Sigmoid colon (tissue), 7 donors: ENCODE results near the gene CD4. TPM values are rescaled to one million over a fixed set of nuclear protein-coding genes. Genes with fewer than 3 reads are reported as not detected.
A peak's percentile ranks its signal among the peaks of the same experiment; 100 is the strongest.

Source experiments
- DNase-seq: peaks from one replicate; pipeline ENCODE4 v3.0.0-alpha.2; 2019
- H3K27ac ChIP-seq, 4 donors: fragments of 200-600 bp; sonication (generic); one replicate each; pipeline ENCODE4 v1.5.1; 2016 to 2019; ENCODE audit warnings: mild to moderate bottlenecking in 1 of 4
- H3K27me3 ChIP-seq, 3 donors: fragments of 200-600 bp; sonication (generic); one replicate each; pipeline ENCODE4 v1.5.1; 2019; ENCODE audit warnings: mild to moderate bottlenecking in 1 of 3
- H3K36me3 ChIP-seq, 4 donors: fragments of 200-600 bp; sonication (generic); one replicate each; pipeline ENCODE4 v1.5.1; 2016 to 2019
- H3K4me1 ChIP-seq, 4 donors: fragments of 200-600 bp; sonication (generic); one replicate each; pipeline ENCODE4 v1.5.1; 2017 to 2019
- H3K4me3 ChIP-seq, 4 donors: fragments of 200-600 bp; sonication (generic); one replicate each; pipeline ENCODE4 v1.5.1; 2017 to 2019; ENCODE audit warnings: mild to moderate bottlenecking in 2 of 4, moderate library complexity in 1 of 4
- H3K9me3 ChIP-seq, 4 donors: fragments of 200-600 bp in 3 of 4; sonication (generic) in 3 of 4; one replicate each; pipeline versions ENCODE4 v1.5.1 to v1.6.1; 2013 to 2019
- EP300 ChIP-seq, 4 donors: sonication (generic); formaldehyde crosslinking; IDR thresholded peaks; one replicate each; pipeline ENCODE4 v1.6.1; 2017; ENCODE audit warnings: antibody characterized with exemption in 4 of 4
- POLR2A ChIP-seq, 2 donors: fragments of 450-650 bp; IDR thresholded peaks; one replicate each; pipeline ENCODE4 v1.6.1; 2016; ENCODE audit warnings: antibody characterized with exemption in 2 of 2, mild to moderate bottlenecking in 2 of 2, moderate library complexity in 2 of 2
- POLR2AphosphoS5 ChIP-seq, 4 donors: sonication (generic); formaldehyde crosslinking; IDR thresholded peaks; one replicate each; pipeline ENCODE4 v1.6.1; 2017; ENCODE audit warnings: antibody characterized with exemption in 4 of 4
- WGBS, 2 donors: extraction: QIAGEN DNeasy Blood & Tissue Kit; methylation state at CpG; one replicate each; pipeline ENCODE4 v1.1.7; 2013; 5-methylcytosine and 5-hydroxymethylcytosine counted together
- intact Hi-C: fragments of 100-400 bp; cut with DNase I; formaldehyde crosslinking; loops from one replicate; pipeline ENCODE4 v1.15.1; 2023
- polyA plus RNA-seq, 3 donors: library from polyadenylated mRNA; stranded (reverse); fragments of 200-250 nt; gene quantifications; one replicate each; pipeline ENCODE4 v1.2.3, GENCODE V29; 2013
- total RNA-seq, 4 donors: library from RNA; depleted of rRNA; stranded (reverse); fragments of >200 nt; gene quantifications; one replicate each; pipeline ENCODE4 v1.1.0, GENCODE V29; 2016
- TF ChIP-seq, protein P1 (sequence below), 4 experiments: fragments of 450-650 bp in 3 of 4; fragments of 200-600 bp in 1 of 4; IDR thresholded peaks; one replicate each; pipeline ENCODE4 v1.5.1; 2016 to 2019; ENCODE audit warnings: antibody characterized with exemption in 4 of 4, mild to moderate bottlenecking in 3 of 4, moderate library complexity in 2 of 4
- donor health status: healthy with polysubstance abuse.
- donor health status: Bipolar disorder and iron deficiency.
- donor health status: healthy.

Gene CD4
- total and polyA plus RNA-seq, 7 donors, result 2.5 to 29.7 (median 11.8) TPM

DNA sequence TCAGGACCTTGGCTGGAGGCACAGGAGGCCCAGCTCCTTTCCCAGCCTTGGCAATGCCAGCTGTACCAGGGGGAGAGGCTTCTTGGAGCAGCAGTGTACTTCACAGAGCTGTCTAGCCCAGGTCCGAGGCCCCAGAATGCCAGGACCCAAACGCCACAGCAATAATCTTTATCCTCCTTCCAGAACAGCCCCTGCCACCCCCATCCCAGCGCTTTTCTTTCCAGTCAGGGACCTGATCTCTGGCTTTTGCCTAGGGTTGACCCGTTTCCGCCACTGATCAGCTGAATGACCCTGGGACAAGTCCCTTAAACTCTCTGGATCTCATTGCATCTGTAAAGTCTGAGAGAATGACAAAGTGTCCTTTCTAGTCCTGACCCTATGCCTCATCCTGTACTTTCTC is 11.9 kb upstream of the CD4 start:
- H3K4me1 ChIP-seq, result peaks cover 0 to 42% (median 37%) of the 10 kb centered on the region in 4 donors
- H3K27me3 ChIP-seq, result no peaks in the 10 kb centered on the region
- peak overlapping the region; percentile 84 to 89 (median 88) for H3K27ac ChIP-seq
- TF ChIP-seq EP300 (IDR thresholded peaks at IDR 0.05) (no peak), POLR2A (IDR thresholded peaks at IDR 0.05) (no peak), POLR2AphosphoS5 (IDR thresholded peaks at IDR 0.05) (no peak)
- TF ChIP-seq, protein P1, sequence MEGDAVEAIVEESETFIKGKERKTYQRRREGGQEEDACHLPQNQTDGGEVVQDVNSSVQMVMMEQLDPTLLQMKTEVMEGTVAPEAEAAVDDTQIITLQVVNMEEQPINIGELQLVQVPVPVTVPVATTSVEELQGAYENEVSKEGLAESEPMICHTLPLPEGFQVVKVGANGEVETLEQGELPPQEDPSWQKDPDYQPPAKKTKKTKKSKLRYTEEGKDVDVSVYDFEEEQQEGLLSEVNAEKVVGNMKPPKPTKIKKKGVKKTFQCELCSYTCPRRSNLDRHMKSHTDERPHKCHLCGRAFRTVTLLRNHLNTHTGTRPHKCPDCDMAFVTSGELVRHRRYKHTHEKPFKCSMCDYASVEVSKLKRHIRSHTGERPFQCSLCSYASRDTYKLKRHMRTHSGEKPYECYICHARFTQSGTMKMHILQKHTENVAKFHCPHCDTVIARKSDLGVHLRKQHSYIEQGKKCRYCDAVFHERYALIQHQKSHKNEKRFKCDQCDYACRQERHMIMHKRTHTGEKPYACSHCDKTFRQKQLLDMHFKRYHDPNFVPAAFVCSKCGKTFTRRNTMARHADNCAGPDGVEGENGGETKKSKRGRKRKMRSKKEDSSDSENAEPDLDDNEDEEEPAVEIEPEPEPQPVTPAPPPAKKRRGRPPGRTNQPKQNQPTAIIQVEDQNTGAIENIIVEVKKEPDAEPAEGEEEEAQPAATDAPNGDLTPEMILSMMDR (IDR thresholded peaks at IDR 0.05), result no peak
- intact Hi-C loops, result loop anchor here (5.0 kb wide), 1 partner anchor 90 kb away; the partner anchor contains the start of gene ZNF384
- DNase-seq, result no peak
- H3K4me3 ChIP-seq, result no peak overlapping the region
- no peaks in the 10 kb centered on the region for H3K36me3 ChIP-seq
- no peaks in the 10 kb centered on the region for H3K9me3 ChIP-seq
- 91 to 96% methylated on average over 5 of the region's 5 CpGs for WGBS, 2 donors

DNA sequence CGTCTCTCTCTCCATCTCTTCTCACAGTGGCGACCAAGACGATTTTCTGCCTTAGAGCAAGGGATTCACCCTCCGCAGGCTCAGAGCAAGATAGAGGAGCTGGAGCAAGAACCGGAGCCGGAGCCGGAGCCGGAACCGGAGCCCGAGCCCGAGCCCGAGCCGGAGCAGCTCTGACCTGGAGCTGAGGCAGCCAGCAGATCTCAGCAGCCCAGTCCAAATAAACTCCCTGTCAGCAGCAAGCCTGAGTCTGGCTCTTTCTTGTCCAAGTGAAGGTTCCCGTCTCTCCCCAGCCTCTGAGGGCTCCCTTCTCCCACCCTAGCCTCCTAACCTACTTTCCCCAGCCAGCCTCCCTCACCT is 11.1 kb upstream of the CD4 start:
- Histone ChIP-seq H3K4me3 (peak overlapping the region; percentile 12 to 50 (median 46)), H3K9me3 (no peaks in the 10 kb centered on the region), H3K27ac (peak overlapping the region; percentile 84 to 89 (median 88)), H3K36me3 (no peaks in the 10 kb centered on the region), H3K4me1 (peaks cover 0 to 34% (median 28%) of the 10 kb centered on the region in 4 donors), H3K27me3 (no peaks in the 10 kb centered on the region)
- TF ChIP-seq, protein P1 (IDR thresholded peaks at IDR 0.05), result no peak
- TF ChIP-seq POLR2A (IDR thresholded peaks at IDR 0.05), result no peak
- TF ChIP-seq POLR2AphosphoS5 (IDR thresholded peaks at IDR 0.05), result no peak
- TF ChIP-seq EP300 (IDR thresholded peaks at IDR 0.05), result no peak
- intact Hi-C loops, result loop anchor here (2.0 to 5.0 kb wide), 3 partner anchors 47 to 163 kb away; partner anchors contain the start of gene ZNF384
- WGBS, 2 donors, result 58 to 61% methylated on average over 14 of the region's 14 CpGs
- peak; percentile 91 for DNase-seq

GRCh38 chr12:6778574-6779550 is 10.5 kb upstream of the CD4 start:
- intact Hi-C loops, result loop anchor here (1.0 to 5.0 kb wide), 5 partner anchors 26 to 164 kb away; partner anchors contain the start of genes MLF2 and ZNF384
- TF ChIP-seq EP300 (IDR thresholded peaks at IDR 0.05), result peak in 1 of 4 donors; percentile 47
- no peak for TF ChIP-seq POLR2A (IDR thresholded peaks at IDR 0.05)
- TF ChIP-seq POLR2AphosphoS5 (IDR thresholded peaks at IDR 0.05), result peak; percentile 45 to 65 (median 62)
- TF ChIP-seq, protein P1 (IDR thresholded peaks at IDR 0.05), result peak; percentile 93 to 99 (median 96)
- peak overlapping the region; percentile 12 to 50 (median 46) for H3K4me3 ChIP-seq
- H3K27ac ChIP-seq, result peak overlapping the region; percentile 84 to 89 (median 88)
- 4 to 7% methylated on average over 35 of the region's 35 CpGs for WGBS, 2 donors
- H3K4me1 ChIP-seq, result peaks cover 0 to 28% (median 22%) of the 10 kb centered on the region in 4 donors
- peak; percentile 98 for DNase-seq
- no peaks in the 10 kb centered on the region for H3K36me3 ChIP-seq
- H3K27me3 ChIP-seq, result no peaks in the 10 kb centered on the region
- no peaks in the 10 kb centered on the region for H3K9me3 ChIP-seq

DNA sequence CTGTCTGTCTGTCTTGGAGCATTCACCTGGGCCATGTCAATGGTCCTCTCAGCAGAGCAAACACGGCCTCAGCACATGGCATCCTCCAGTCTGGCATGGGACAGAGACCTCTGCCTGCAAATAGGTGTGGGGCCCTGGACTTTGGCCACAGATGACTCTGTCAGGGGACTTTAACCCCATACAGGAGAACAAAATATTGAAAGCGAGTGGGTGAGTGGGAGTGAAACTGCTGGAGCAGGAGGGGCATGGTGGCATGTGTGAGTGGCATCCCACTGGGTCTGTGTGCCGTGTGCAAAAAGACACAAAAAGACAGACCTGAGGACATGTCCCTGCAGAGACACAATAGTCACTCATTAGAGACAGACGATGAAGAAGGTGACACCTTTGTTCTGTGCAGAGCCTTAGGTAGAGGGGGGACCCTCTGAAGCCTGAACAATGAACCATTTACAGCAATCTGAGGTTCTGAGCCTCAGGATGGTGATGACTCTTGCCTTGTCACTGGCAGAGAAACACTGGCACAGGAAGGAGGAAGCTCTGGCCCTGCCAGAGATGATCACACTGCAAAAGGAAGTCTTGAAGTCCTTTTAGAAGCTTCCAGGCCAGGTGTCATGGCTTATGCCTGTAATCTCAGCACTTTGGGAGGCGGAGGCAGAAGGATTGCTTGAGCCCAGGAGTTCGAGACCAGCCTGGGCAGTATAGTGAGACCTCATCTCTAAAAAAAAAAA is 9.5 kb upstream of the CD4 start:
- Histone ChIP-seq H3K9me3 (no peaks in the 10 kb centered on the region), H3K27me3 (no peaks in the 10 kb centered on the region), H3K27ac (peak overlapping the region; percentile 84 to 89 (median 88)), H3K36me3 (no peaks in the 10 kb centered on the region), H3K4me3 (no peak overlapping the region), H3K4me1 (peaks cover 0 to 22% (median 19%) of the 10 kb centered on the region in 4 donors)
- TF ChIP-seq, protein P1 (IDR thresholded peaks at IDR 0.05), result no peak
- TF ChIP-seq EP300 (IDR thresholded peaks at IDR 0.05) (no peak), POLR2A (IDR thresholded peaks at IDR 0.05) (no peak), POLR2AphosphoS5 (IDR thresholded peaks at IDR 0.05) (no peak)
- WGBS, 2 donors, result 58 to 80% methylated on average over 6 of the region's 6 CpGs
- no peak for DNase-seq
- intact Hi-C loops, result loop anchor here (1.0 to 5.0 kb wide), 5 partner anchors 27 to 165 kb away; partner anchors contain the start of genes MLF2 and ZNF384
